Measurements from ENCODE around the gene RHEBL1. TPM values are rescaled to one million over a fixed set of nuclear protein-coding genes. Genes with fewer than 3 reads are reported as not detected.

Gene RHEBL1
- total RNA-seq, 1 experiment from 2014 or later: 2.5 TPM

GRCh38 chr12:49040364-49040855, 29.4 kb downstream of the RHEBL1 start:
- in situ Hi-C loops (cut with HindIII; ENCODE audit: low sequenced_read_pairs): no loop called here
- DNase-seq (ENCODE audit: low spot score): no peak

- no peak for DNase-seq (ENCODE audit: low spot score)
- in situ Hi-C loops (cut with HindIII; ENCODE audit: low sequenced_read_pairs): no loop called here
Observed at GRCh38 chr12:49039421-49040363, 30.1 kb downstream of the RHEBL1 start.

GRCh38 chr12:49038291-49038955, 31.4 kb downstream of the RHEBL1 start:
- in situ Hi-C loops (cut with HindIII; ENCODE audit: low sequenced_read_pairs): no loop called here

GRCh38 chr12:49037947-49038237, 31.9 kb downstream of the RHEBL1 start:
- DNase-seq (ENCODE audit: low spot score): no peak
- in situ Hi-C loops (cut with HindIII; ENCODE audit: low sequenced_read_pairs): no loop called here

More at GRCh38 chr12:49038291-49038955, 31.4 kb downstream of the RHEBL1 start:
- peak; percentile 66 for DNase-seq (ENCODE audit: low spot score)

DNA sequence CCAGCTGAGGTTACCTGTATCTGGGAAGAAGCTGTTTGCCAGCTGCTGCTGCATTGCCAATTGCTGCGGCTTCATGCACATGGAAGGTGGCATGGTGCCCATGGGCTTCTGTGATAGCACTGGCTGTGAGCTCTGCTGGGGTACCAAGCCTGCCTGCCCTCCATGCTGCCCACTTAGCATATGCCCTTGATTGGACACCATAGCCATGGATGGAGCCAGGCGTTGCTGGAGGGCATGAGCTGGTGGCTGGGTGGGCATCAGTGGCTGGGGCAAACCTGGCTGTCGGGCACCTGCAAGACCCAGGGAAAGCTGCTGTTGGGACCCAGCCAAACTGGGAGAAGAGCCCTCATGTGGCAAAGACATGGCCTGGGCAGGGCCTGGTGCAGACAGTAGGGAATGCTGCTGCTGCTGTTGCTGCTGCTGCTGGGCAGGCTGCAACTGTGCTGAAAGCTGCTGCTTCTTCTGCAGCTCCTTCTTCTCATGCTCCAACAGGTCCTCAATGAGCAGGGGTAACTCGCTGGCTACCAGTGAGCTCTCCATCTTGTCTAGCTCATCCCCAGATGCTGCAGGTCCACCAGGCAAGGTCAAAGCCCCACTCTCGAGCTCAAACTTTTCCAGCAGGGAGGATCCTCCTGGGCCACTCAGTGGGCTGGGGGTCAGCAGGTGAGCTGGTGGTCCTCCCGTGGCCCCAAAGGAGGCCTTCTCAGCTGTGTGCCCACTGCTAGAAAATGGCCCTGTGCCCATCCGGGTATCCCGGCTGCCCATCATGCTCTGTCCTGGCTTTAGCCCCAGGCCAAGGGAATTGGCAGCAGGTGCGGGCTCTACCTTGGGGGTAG, 32.5 kb downstream of the RHEBL1 start:
- no peak for DNase-seq (ENCODE audit: low spot score)
- in situ Hi-C loops (cut with HindIII; ENCODE audit: low sequenced_read_pairs): no loop called here

GRCh38 chr12:49036029-49036428, 33.8 kb downstream of the RHEBL1 start:
- DNase-seq (ENCODE audit: low spot score): no peak

DNA sequence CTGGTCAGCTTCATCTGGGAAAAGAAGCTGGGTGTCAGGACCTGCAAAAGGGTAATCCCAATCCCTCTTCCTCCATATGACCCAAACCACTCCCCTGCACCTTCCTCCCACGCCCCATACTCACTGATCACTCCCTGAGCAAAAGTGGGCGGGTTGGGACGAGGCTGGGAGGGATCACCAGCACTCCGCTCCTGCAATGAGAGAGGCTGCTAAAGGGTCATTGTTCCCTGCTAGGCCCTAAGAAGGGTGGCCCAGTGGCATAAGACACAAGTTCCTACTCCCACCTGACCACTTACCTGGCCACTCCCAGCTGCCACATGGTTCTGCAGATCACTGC, 35.5 kb downstream of the RHEBL1 start:
- no peak for DNase-seq (ENCODE audit: low spot score)
- in situ Hi-C loops (cut with HindIII; ENCODE audit: low sequenced_read_pairs): no loop called here

More at GRCh38 chr12:49036029-49036428, 33.8 kb downstream of the RHEBL1 start:
- in situ Hi-C loops (cut with HindIII; ENCODE audit: low sequenced_read_pairs): no loop called here

DNA sequence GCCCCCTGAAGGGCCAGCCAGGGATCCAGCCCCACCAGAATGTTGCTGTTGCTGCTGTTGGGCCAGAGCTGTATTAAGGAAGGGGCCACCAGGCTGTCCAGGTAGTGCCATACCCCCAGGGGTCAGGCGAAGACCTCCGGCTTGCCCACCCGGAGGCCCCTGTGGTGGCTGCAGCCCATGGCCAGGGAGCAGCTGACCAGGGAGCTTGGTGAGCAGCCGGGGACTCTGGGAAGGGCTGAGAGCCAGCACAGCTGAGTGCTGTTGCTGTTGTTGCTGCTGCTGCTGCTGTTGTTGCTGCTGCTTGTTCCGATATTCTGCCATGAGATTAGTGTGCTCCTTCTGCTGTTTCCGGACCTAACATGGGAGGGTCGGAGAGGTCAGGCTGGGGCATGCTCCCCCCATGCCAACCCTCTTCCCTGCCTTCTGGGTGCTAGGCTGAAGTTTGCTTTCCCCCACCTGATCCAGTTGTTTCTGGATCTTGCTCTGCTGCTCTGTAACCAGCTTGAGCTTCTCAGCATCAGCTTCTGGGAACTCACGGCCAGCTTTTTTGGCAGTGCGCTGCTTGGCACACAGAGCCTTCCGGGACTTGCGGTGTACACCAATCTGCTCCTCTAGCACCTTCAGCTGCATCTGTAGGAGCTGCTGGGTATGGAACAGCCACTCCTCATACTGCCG, 36.0 kb downstream of the RHEBL1 start:
- in situ Hi-C loops (cut with HindIII; ENCODE audit: low sequenced_read_pairs): no loop called here
- no peak for DNase-seq (ENCODE audit: low spot score)

GRCh38 chr12:49032679-49033447, 36.9 kb downstream of the RHEBL1 start:
- in situ Hi-C loops (cut with HindIII; ENCODE audit: low sequenced_read_pairs): no loop called here
- DNase-seq (ENCODE audit: low spot score): no peak

DNA sequence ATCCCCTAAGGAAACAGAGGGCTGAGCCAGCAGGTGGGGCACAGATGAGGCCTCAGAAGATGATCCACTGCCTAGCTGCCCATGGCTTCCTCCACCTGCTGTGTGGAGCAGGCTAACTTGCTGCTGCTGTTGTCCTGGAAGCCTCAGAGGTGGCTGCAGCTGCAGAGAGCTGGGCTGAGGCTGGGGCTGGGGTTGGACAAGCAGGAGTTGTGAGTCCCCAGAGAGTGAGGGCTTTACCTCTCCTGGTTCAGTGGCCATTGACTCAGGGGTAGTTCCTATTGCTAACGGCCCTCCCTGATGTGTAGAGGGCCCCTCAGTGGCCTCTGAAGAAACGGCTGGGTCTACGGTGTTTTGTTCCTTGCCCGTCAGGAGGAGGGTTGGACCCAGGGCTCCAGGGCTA, 37.5 kb downstream of the RHEBL1 start:
- DNase-seq (ENCODE audit: low spot score): no peak
- in situ Hi-C loops (cut with HindIII; ENCODE audit: low sequenced_read_pairs): no loop called here

DNA sequence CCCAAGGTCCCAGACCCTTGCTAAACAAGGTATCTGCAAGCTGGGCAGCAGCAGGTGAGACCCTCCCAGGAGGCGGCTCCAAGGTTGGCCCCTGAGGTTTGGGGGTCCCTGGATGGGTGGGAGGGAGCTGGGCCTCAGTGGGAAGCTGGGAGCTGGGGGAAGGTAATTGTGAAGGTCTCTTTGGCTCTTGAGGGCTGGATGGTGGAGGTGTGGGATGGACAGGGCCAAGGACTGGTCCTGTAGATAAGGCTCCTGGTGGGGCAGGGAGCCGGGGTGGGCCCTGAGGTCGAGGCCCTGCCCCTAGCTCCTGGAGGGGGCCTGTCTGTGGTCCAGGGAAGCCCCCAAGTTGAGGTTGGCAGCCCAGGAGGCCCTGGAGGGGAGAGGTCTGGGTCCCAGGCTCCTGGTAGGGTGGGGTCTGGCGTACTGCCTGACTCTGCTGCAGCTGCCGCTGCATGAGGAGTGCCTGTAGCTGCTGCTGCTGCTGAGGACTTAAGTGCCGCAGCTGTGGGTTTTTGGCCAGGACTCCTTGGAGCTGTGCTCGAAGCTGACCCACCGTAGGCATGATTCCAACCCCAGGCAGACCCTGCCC, 38.1 kb downstream of the RHEBL1 start:
- no peak for DNase-seq (ENCODE audit: low spot score)
- in situ Hi-C loops (cut with HindIII; ENCODE audit: low sequenced_read_pairs): no loop called here

- in situ Hi-C loops (cut with HindIII; ENCODE audit: low sequenced_read_pairs): no loop called here
- no peak for DNase-seq (ENCODE audit: low spot score)
Observed at GRCh38 chr12:49030714-49031572, 38.8 kb downstream of the RHEBL1 start.

DNA sequence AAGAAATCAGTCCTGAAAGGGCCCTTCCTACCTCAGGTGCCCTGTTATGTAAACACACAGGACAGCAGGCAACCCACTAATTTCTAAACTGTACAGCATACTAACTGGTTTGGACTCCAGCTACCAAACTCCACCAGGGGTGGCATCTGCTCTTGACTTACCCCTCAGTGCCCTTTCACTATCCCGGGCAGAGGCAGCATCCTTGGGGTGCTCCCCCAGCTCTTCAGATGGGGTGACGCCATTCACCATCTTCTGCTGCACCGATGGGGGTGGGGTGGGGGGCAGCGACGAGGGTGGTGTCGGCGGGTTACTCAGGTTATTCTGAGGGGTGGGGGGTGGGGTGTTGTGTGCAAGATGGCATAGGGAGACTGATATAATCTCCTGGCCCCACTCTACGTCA, 39.7 kb downstream of the RHEBL1 start:
- no peak for DNase-seq (ENCODE audit: low spot score)
- in situ Hi-C loops (cut with HindIII; ENCODE audit: low sequenced_read_pairs): no loop called here

DNA sequence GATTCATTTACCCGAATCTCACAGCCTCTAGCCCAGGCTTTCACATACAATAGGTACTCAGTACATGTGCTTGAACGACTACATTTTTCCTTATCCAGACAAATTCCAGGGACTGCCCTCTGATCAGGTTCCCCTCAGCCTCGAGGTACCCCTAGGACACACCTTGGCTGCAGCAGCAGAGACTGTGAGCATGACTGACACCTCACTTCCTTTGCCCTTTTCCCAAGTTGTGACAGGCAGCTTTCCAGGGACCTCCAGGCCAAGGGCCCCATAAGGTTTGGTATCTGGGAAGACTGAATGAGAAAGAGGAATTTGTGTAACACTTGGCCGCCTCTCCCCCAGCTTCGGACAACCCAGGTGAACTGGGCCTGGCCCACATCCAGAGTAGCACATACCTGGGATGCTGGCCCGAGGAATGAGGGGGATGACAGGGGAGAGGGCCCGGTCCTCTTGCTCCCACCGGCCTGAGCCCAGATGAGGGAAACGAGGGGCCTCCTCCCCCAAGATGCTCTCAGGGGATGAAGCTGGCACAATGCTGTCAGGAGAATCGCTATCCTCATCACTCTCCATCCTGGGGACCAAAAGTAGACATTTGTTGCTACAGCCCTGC, 41.0 kb downstream of the RHEBL1 start:
- no peak for DNase-seq (ENCODE audit: low spot score)
- in situ Hi-C loops (cut with HindIII; ENCODE audit: low sequenced_read_pairs): no loop called here

- DNase-seq (ENCODE audit: low spot score): no peak
- in situ Hi-C loops (cut with HindIII; ENCODE audit: low sequenced_read_pairs): no loop called here
Observed at GRCh38 chr12:49027846-49028555, 41.8 kb downstream of the RHEBL1 start.
